Activated CD4-positive, alpha-beta T cell treated with anti-CD3 and anti-CD28 coated beads, Interleukin-2, amount 10 ng/mL, durations not matched to agents 24 days and 14 days (primary cell): ENCODE measurements around the gene CCDC170. TPM values are rescaled to one million over a fixed set of nuclear protein-coding genes. Genes with fewer than 3 reads are reported as not detected.
A peak's percentile ranks its signal among the peaks of the same experiment; 100 is the strongest.

ENCODE experiments used
- DNase-seq: peaks from one replicate; pipeline ENCODE4 v3.0.0; 2022
- H3K27ac Mint-ChIP-seq: one replicate; pipeline ENCODE4 v1.8.0; 2022; ENCODE audit warnings: mild to moderate bottlenecking, mixed read lengths
- H3K27me3 Mint-ChIP-seq: one replicate; pipeline ENCODE4 v1.8.0; 2022; ENCODE audit warnings: mixed read lengths
- H3K36me3 Mint-ChIP-seq: one replicate; pipeline ENCODE4 v1.8.0; 2022; ENCODE audit warnings: low read depth, mild to moderate bottlenecking, mixed read lengths
- H3K4me1 Mint-ChIP-seq: one replicate; pipeline ENCODE4 v1.8.0; 2021; ENCODE audit warnings: mixed read lengths
- H3K4me3 Mint-ChIP-seq: one replicate; pipeline ENCODE4 v1.8.0; 2022; ENCODE audit warnings: mild to moderate bottlenecking, moderate library complexity, mixed read lengths
- H3K9me3 Mint-ChIP-seq: one replicate; pipeline ENCODE4 v1.8.0; 2021; ENCODE audit warnings: mixed read lengths
- intact Hi-C: fragments of 100-400 bp; cut with micrococcal nuclease; formaldehyde crosslinking; loops from one replicate; pipeline ENCODE4 v1.15.1; 2023
- total RNA-seq: library from RNA; stranded (reverse); gene quantifications from 2 replicates; pipeline ENCODE4 v1.2.3, GENCODE V29; 2022

CCDC170 gene
- total RNA-seq, 1 donor from 2014 or later, result not detected

GRCh38 chr6:151585741-151586140 is 91.9 kb downstream of the CCDC170 start:
- Mint-ChIP-seq H3K4me3 (no peak overlapping the region), H3K9me3 (no peaks in the 10 kb centered on the region), H3K27ac (no peak overlapping the region)

GRCh38 chr6:151589667-151590066 is 95.8 kb downstream of the CCDC170 start:
- intact Hi-C loops, result no loop called here
- Mint-ChIP-seq H3K4me1 (no peaks in the 10 kb centered on the region), H3K9me3 (peaks cover 9% of the 10 kb centered on the region), H3K27ac (no peak overlapping the region), H3K4me3 (no peak overlapping the region), H3K36me3 (no peaks in the 10 kb centered on the region), H3K27me3 (peaks cover 4% of the 10 kb centered on the region)
- no peak for DNase-seq

More at GRCh38 chr6:151585741-151586140, 91.9 kb downstream of the CCDC170 start:
- DNase-seq, result peak; percentile 35
- no peaks in the 10 kb centered on the region for H3K4me1 Mint-ChIP-seq
- H3K27me3 Mint-ChIP-seq, result peaks cover 7% of the 10 kb centered on the region
- intact Hi-C loops, result no loop called here
- H3K36me3 Mint-ChIP-seq, result no peaks in the 10 kb centered on the region

GRCh38 chr6:151590742-151591141 is 96.9 kb downstream of the CCDC170 start:
- no peak for DNase-seq
- H3K27ac Mint-ChIP-seq, result no peak overlapping the region
- H3K27me3 Mint-ChIP-seq, result peaks cover 4% of the 10 kb centered on the region
- H3K36me3 Mint-ChIP-seq, result no peaks in the 10 kb centered on the region
- H3K4me3 Mint-ChIP-seq, result no peak overlapping the region
- H3K9me3 Mint-ChIP-seq, result peaks cover 9% of the 10 kb centered on the region
- H3K4me1 Mint-ChIP-seq, result no peaks in the 10 kb centered on the region
- intact Hi-C loops, result no loop called here

GRCh38 chr6:151592449-151593159 is 98.8 kb downstream of the CCDC170 start:
- no peaks in the 10 kb centered on the region for H3K36me3 Mint-ChIP-seq
- intact Hi-C loops, result no loop called here

GRCh38 chr6:151609146-151609902 is 115.5 kb downstream of the CCDC170 start:
- no peaks in the 10 kb centered on the region for H3K9me3 Mint-ChIP-seq
- H3K4me1 Mint-ChIP-seq, result no peaks in the 10 kb centered on the region
- no peak for DNase-seq
- intact Hi-C loops, result no loop called here
- no peak overlapping the region for H3K27ac Mint-ChIP-seq
- H3K27me3 Mint-ChIP-seq, result peaks cover 7% of the 10 kb centered on the region
- no peak overlapping the region for H3K4me3 Mint-ChIP-seq
- H3K36me3 Mint-ChIP-seq, result no peaks in the 10 kb centered on the region

More at GRCh38 chr6:151592449-151593159, 98.8 kb downstream of the CCDC170 start:
- no peaks in the 10 kb centered on the region for H3K4me1 Mint-ChIP-seq
- H3K9me3 Mint-ChIP-seq, result peaks cover 9% of the 10 kb centered on the region
- peaks cover 4% of the 10 kb centered on the region for H3K27me3 Mint-ChIP-seq
- DNase-seq, result no peak
- no peak overlapping the region for H3K27ac Mint-ChIP-seq
- no peak overlapping the region for H3K4me3 Mint-ChIP-seq

- Mint-ChIP-seq H3K4me1 (no peaks in the 10 kb centered on the region), H3K9me3 (no peaks in the 10 kb centered on the region), H3K36me3 (no peaks in the 10 kb centered on the region), H3K27me3 (peaks cover 11% of the 10 kb centered on the region), H3K4me3 (no peak overlapping the region), H3K27ac (no peak overlapping the region)
- no peak for DNase-seq
- intact Hi-C loops, result no loop called here
Observed at GRCh38 chr6:151610326-151610725, 116.5 kb downstream of the CCDC170 start.

- no peak for DNase-seq
- Mint-ChIP-seq H3K27me3 (peaks cover 9% of the 10 kb centered on the region), H3K4me3 (no peak overlapping the region), H3K36me3 (no peaks in the 10 kb centered on the region), H3K9me3 (no peaks in the 10 kb centered on the region), H3K27ac (no peak overlapping the region), H3K4me1 (no peaks in the 10 kb centered on the region)
- intact Hi-C loops, result no loop called here
Observed at GRCh38 chr6:151614630-151615029, 120.8 kb downstream of the CCDC170 start.

- H3K4me3 Mint-ChIP-seq, result no peak overlapping the region
- intact Hi-C loops, result no loop called here
- H3K27ac Mint-ChIP-seq, result no peak overlapping the region
- DNase-seq, result no peak
- no peaks in the 10 kb centered on the region for H3K4me1 Mint-ChIP-seq
- no peaks in the 10 kb centered on the region for H3K9me3 Mint-ChIP-seq
- H3K27me3 Mint-ChIP-seq, result peaks cover 9% of the 10 kb centered on the region
- H3K36me3 Mint-ChIP-seq, result no peaks in the 10 kb centered on the region
Observed at GRCh38 chr6:151616091-151616513, 122.3 kb downstream of the CCDC170 start.

- H3K9me3 Mint-ChIP-seq, result no peaks in the 10 kb centered on the region
- no peak for DNase-seq
- no peaks in the 10 kb centered on the region for H3K36me3 Mint-ChIP-seq
- intact Hi-C loops, result no loop called here
- H3K4me3 Mint-ChIP-seq, result no peak overlapping the region
- H3K27me3 Mint-ChIP-seq, result peaks cover 9% of the 10 kb centered on the region
- H3K27ac Mint-ChIP-seq, result no peak overlapping the region
- H3K4me1 Mint-ChIP-seq, result no peaks in the 10 kb centered on the region
Observed at GRCh38 chr6:151616600-151616999, 122.8 kb downstream of the CCDC170 start.

GRCh38 chr6:151617539-151617938 is 123.7 kb downstream of the CCDC170 start:
- no peaks in the 10 kb centered on the region for H3K36me3 Mint-ChIP-seq
- H3K4me3 Mint-ChIP-seq, result no peak overlapping the region
- intact Hi-C loops, result no loop called here
- H3K27ac Mint-ChIP-seq, result no peak overlapping the region
- no peaks in the 10 kb centered on the region for H3K4me1 Mint-ChIP-seq
- DNase-seq, result no peak
- H3K9me3 Mint-ChIP-seq, result no peaks in the 10 kb centered on the region
- peaks cover 9% of the 10 kb centered on the region for H3K27me3 Mint-ChIP-seq

- intact Hi-C loops, result no loop called here
Observed at GRCh38 chr6:151618717-151619116, 124.9 kb downstream of the CCDC170 start.

GRCh38 chr6:151620179-151620578 is 126.4 kb downstream of the CCDC170 start:
- Mint-ChIP-seq H3K9me3 (no peaks in the 10 kb centered on the region), H3K27ac (no peak overlapping the region), H3K4me3 (no peak overlapping the region), H3K4me1 (no peaks in the 10 kb centered on the region), H3K36me3 (no peaks in the 10 kb centered on the region), H3K27me3 (peaks cover 6% of the 10 kb centered on the region)
- no peak for DNase-seq
- intact Hi-C loops, result no loop called here

More at GRCh38 chr6:151618717-151619116, 124.9 kb downstream of the CCDC170 start:
- H3K27me3 Mint-ChIP-seq, result peaks cover 9% of the 10 kb centered on the region
- no peaks in the 10 kb centered on the region for H3K4me1 Mint-ChIP-seq
- H3K4me3 Mint-ChIP-seq, result no peak overlapping the region
- H3K9me3 Mint-ChIP-seq, result no peaks in the 10 kb centered on the region
- no peak overlapping the region for H3K27ac Mint-ChIP-seq
- no peak for DNase-seq
- no peaks in the 10 kb centered on the region for H3K36me3 Mint-ChIP-seq

- Mint-ChIP-seq H3K27me3 (no peaks in the 10 kb centered on the region), H3K27ac (no peak overlapping the region), H3K9me3 (no peaks in the 10 kb centered on the region), H3K4me3 (no peak overlapping the region), H3K4me1 (peaks cover 12% of the 10 kb centered on the region), H3K36me3 (no peaks in the 10 kb centered on the region)
- DNase-seq, result no peak
- intact Hi-C loops, result no loop called here
Observed at GRCh38 chr6:151624071-151624470, 130.3 kb downstream of the CCDC170 start.

GRCh38 chr6:151624481-151624880 is 130.7 kb downstream of the CCDC170 start:
- no peaks in the 10 kb centered on the region for H3K9me3 Mint-ChIP-seq
- H3K36me3 Mint-ChIP-seq, result no peaks in the 10 kb centered on the region
- H3K27ac Mint-ChIP-seq, result no peak overlapping the region
- no peak overlapping the region for H3K4me3 Mint-ChIP-seq
- H3K4me1 Mint-ChIP-seq, result peaks cover 12% of the 10 kb centered on the region
- intact Hi-C loops, result no loop called here
- H3K27me3 Mint-ChIP-seq, result no peaks in the 10 kb centered on the region
- no peak for DNase-seq
